ENCODE data around the gene PPM1A. TPM values are rescaled to one million over a fixed set of nuclear protein-coding genes. Genes with fewer than 3 reads are reported as not detected.
"Not testable (repeated sequence)": the region's sequence is repeated elsewhere in the genome, so short reads cannot be mapped to it uniquely, and the experiment has no call there.

Gene PPM1A
- total RNA-seq, 2 experiments from 2014 or later: 35.3 to 36.1 TPM

DNA sequence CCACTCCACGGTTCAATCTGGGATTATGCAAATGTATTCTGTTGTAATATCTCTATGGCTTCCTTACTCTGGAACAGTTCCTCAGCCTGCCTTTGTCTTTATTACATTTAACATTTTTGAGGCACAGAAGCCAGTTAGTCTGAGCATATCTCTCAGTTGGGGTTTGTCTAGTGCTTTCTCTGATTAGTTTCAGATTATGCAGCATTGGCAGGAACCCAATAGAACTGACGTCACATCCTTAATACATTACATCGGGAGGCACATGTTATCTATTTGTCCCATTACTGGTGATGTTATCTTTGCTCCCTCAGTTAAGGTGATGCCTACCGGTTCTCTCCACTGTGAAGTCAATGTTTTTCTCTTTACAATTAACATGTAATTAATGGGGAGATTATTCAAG lies 62.4 kb downstream of the PPM1A start:
- DNase-seq: no peak
- no peaks in the 10 kb centered on the region for H3K36me3 Mint-ChIP-seq (ENCODE audit: low read depth)
- peaks cover 14% of the 10 kb centered on the region for H3K27me3 Mint-ChIP-seq (ENCODE audit: low read depth)
- no peaks in the 10 kb centered on the region for H3K4me1 Mint-ChIP-seq (ENCODE audit: low read depth)
- no peak overlapping the region for H3K4me3 Mint-ChIP-seq
- H3K27ac Mint-ChIP-seq: no peak overlapping the region
- CTCF ChIA-PET: no interaction called here
- intact Hi-C loops (cut with micrococcal nuclease): no loop called here
- H3K9me3 Mint-ChIP-seq: peaks cover under 1% of the 10 kb centered on the region

DNA sequence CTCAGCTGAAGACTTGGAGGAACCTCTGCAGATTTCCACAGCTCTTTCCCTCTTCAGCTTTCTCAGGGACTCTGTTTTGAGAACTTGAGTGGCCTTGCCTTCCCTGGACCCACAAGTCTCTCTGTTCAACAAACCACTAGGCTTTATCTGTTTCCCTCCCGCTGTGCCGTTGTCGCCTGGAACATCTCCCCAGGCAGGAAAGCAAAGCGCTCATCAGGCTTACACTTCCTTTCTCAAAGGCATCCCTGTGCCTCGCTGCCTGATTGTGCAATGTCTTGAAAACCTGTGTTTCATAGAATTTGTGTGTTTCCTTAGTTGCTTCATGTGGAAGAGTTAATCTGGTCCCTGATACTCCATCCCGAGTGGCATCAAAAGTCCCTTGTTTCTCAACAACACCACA lies 64.1 kb downstream of the PPM1A start:
- Mint-ChIP-seq H3K36me3 (ENCODE audit: low read depth) (no peaks in the 10 kb centered on the region), H3K4me1 (ENCODE audit: low read depth) (no peaks in the 10 kb centered on the region), H3K27me3 (ENCODE audit: low read depth) (peaks cover 15% of the 10 kb centered on the region), H3K4me3 (no peak overlapping the region), H3K9me3 (no peaks in the 10 kb centered on the region), H3K27ac (no peak overlapping the region)
- no peak for DNase-seq
- CTCF ChIA-PET: no interaction called here
- intact Hi-C loops (cut with micrococcal nuclease): no loop called here

DNA sequence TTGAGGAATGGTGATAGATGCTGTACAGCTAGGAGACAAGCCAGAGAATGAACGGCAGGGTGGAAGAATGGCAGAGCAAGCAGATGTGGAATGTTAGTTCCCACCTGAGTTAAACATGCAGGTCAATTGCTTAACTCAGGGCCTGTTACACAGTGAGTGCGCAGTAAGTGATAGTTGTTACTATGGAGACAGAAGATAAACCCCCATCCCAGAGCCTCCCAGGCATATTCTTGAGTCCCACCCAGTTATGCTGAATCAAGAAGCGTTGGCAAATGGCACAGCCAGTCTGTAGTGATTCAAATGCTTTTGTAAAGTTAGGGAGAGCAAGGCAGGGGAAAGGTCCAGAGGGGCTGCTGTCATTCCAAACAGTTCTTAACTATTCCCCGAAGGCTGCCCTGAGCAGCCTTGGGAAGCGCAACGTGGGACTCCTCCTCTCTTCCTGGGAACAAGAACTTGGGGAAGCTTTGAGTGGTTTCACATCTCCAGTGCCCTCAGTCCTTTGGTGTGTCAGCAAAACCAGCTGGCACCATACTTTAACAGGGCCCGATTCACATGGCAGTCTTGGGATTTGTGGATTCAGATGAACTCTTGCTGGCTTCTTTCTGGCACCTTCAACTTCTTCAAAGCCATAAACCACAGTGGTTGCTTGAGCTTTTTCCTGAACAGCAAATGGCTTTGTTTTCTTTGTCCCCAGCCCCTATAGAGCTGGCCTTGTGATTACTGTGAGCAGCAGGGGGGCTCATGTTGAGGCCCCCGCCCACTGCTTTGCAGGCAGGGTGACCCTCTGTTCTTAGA lies 66.4 kb downstream of the PPM1A start:
- H3K27ac Mint-ChIP-seq: no peak overlapping the region
- no peak overlapping the region for H3K4me3 Mint-ChIP-seq
- intact Hi-C loops (cut with micrococcal nuclease): no loop called here
- CTCF ChIA-PET: interaction anchor here (1.2 kb wide), 1 partner anchor 15 kb away, joined by 3 read pairs; no protein-coding TSS in a partner anchor
- H3K9me3 Mint-ChIP-seq: no peaks in the 10 kb centered on the region
- no peaks in the 10 kb centered on the region for H3K4me1 Mint-ChIP-seq (ENCODE audit: low read depth)
- H3K27me3 Mint-ChIP-seq (ENCODE audit: low read depth): peaks cover 15% of the 10 kb centered on the region
- DNase-seq: no peak
- H3K36me3 Mint-ChIP-seq (ENCODE audit: low read depth): no peaks in the 10 kb centered on the region

DNA sequence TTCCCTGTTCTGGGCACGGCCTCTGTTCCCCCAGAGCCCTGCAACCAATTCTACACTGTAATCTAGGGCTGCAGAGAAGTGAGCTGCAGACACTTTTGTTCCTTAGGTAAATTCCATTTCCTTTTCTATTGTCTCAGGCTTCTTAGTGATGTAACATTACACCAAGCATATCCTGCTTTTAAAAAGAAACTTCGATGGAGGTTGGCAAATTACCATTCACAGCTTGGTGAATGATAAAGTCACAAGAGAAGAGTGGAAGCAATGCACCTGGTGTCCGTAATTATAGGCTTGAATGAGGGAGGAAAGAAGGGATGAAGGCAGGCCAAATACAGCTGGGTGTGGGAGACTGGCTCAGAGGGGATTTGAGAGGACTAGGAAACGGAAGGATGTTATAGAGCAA lies 68.6 kb downstream of the PPM1A start:
- CTCF ChIA-PET: interaction anchor here (0.7 kb wide), 1 partner anchor 9 kb away, joined by 3 read pairs; no protein-coding TSS in a partner anchor
- no peak for DNase-seq
- intact Hi-C loops (cut with micrococcal nuclease): no loop called here

DNA sequence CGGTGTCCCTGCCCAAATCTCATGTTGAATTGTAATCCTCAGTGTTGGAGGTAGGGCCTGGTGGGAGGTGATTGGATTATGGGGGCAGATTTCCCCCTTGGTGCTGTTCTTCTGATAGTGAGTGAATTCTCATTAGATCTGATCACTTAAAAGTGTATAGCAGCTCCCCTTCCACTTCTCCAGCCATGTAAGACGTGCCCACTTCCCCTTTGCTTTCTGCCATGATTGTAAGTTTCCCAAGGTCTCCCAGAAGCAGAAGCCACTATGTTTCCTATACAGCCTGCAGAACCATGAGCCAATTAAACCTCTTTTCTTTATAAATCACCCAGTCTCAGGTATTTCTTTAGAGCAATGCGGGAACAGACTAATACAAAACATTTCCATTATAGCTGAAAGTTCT lies 71.8 kb downstream of the PPM1A start:
- CTCF ChIA-PET: interaction anchor here (1.7 kb wide), 1 partner anchor 11 kb away, joined by 9 read pairs; no protein-coding TSS in a partner anchor
- DNase-seq; H3K9me3 Mint-ChIP-seq; H3K4me1 Mint-ChIP-seq (ENCODE audit: low read depth); intact Hi-C loops (cut with micrococcal nuclease); H3K27me3 Mint-ChIP-seq (ENCODE audit: low read depth); H3K27ac Mint-ChIP-seq; H3K4me3 Mint-ChIP-seq; H3K36me3 Mint-ChIP-seq (ENCODE audit: low read depth): not testable (repeated sequence)

More for the DNA sequence above, 68.6 kb downstream of the PPM1A start:
- Mint-ChIP-seq H3K36me3 (ENCODE audit: low read depth) (no peaks in the 10 kb centered on the region), H3K4me3 (no peak overlapping the region), H3K27ac (no peak overlapping the region), H3K27me3 (ENCODE audit: low read depth) (peaks cover 16% of the 10 kb centered on the region), H3K9me3 (no peaks in the 10 kb centered on the region), H3K4me1 (ENCODE audit: low read depth) (no peaks in the 10 kb centered on the region)

DNA sequence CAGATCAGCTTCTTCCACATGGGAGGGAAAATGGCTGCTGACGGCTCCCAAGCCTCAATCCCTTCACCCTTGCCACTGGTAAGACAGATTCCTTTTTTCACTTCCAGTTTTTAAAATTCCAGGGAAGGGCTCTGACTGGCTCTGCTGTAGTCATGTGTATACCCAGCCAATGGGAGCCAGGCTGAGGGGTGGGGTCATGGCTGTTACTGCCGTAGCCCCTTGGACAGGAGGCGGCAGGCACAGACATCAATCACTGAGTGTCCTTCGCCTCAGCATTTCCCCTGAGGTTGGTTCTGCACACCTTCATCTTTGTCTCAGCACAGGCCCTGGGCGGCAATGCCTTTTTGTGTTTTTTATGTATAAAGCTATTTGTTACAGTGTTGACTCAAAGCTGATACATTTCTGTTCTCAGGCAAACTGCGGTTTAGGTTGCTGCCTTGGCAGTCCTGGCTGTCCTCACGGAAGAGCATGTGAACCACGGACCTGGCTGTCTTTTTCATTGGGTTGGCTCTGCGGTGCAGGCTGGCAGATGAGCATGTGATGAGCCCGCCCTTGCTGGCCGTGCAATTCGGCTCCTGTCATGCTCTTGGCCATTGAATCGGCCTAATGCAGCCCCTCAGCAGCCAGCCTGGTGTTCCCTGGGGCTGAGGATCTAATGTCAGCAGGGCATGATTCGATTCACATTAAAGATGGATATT lies 74.3 kb downstream of the PPM1A start:
- no peaks in the 10 kb centered on the region for H3K9me3 Mint-ChIP-seq
- intact Hi-C loops (cut with micrococcal nuclease): no loop called here
- no peak for DNase-seq
- H3K36me3 Mint-ChIP-seq (ENCODE audit: low read depth): no peaks in the 10 kb centered on the region
- CTCF ChIA-PET: interaction anchor here (1.1 to 1.6 kb wide), 2 partner anchors 8 to 27 kb away, joined by 4 to 5 read pairs; no protein-coding TSS in a partner anchor
- no peak overlapping the region for H3K4me3 Mint-ChIP-seq
- peaks cover 7% of the 10 kb centered on the region for H3K4me1 Mint-ChIP-seq (ENCODE audit: low read depth)
- H3K27ac Mint-ChIP-seq: no peak overlapping the region
- peaks cover 14% of the 10 kb centered on the region for H3K27me3 Mint-ChIP-seq (ENCODE audit: low read depth)

DNA sequence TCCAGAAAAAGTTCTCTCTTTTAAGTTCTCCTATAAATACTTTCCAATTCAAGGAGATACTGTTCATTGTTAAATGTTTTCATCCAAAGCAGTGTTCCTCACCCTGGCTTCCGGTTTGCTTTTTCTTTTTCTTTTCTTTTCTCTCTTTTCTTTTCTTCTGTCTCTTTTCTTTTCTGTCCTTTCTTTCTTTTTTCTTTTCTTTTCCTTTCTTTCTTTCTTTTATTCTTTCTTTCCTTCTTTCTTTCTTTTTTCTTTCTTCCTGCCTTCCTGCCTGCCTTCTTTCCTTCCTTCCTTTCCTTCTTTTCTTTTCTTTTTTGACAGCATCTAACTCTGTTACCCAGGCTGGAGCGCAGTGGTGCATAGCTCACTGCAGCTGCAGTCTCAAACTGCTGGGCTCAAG lies 75.8 kb downstream of the PPM1A start:
- CTCF ChIA-PET: interaction anchor here (0.6 to 1.1 kb wide), 2 partner anchors 25 to 927 kb away, joined by 5 read pairs; no protein-coding TSS in a partner anchor
- H3K36me3 Mint-ChIP-seq (ENCODE audit: low read depth): no peaks in the 10 kb centered on the region
- H3K4me1 Mint-ChIP-seq (ENCODE audit: low read depth): peaks cover 9% of the 10 kb centered on the region
- peaks cover 18% of the 10 kb centered on the region for H3K27me3 Mint-ChIP-seq (ENCODE audit: low read depth)
- H3K27ac Mint-ChIP-seq: no peak overlapping the region
- intact Hi-C loops (cut with micrococcal nuclease): no loop called here
- no peak for DNase-seq
- no peak overlapping the region for H3K4me3 Mint-ChIP-seq
- no peaks in the 10 kb centered on the region for H3K9me3 Mint-ChIP-seq

DNA sequence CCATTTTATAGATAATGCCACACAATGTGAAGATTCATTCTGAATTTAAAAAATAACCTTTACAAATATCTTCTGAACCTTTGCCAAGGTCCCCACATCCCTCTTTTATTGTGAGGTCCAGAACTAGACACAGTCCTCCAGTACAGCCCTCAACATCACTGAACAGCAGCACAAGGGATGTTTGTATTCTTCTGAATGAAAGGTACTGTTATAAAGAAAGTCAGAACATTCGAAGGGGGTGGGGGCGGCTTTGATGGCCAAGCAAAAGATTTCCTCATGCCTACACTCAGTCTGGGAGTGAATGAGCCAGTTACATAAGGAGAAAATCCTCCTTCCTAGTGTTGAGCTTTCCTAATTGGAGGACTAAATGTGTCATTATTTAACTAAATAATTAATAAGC lies 77.3 kb downstream of the PPM1A start:
- no peaks in the 10 kb centered on the region for H3K9me3 Mint-ChIP-seq
- H3K4me1 Mint-ChIP-seq (ENCODE audit: low read depth): peaks cover 15% of the 10 kb centered on the region
- H3K36me3 Mint-ChIP-seq (ENCODE audit: low read depth): no peaks in the 10 kb centered on the region
- no peak for DNase-seq
- H3K27me3 Mint-ChIP-seq (ENCODE audit: low read depth): peaks cover 16% of the 10 kb centered on the region
- no peak overlapping the region for H3K4me3 Mint-ChIP-seq
- intact Hi-C loops (cut with micrococcal nuclease): loop anchor here (2.0 kb wide), 1 partner anchor 361 kb away; no protein-coding TSS in a partner anchor
- CTCF ChIA-PET: interaction anchor here (0.8 to 1.7 kb wide), 3 partner anchors 24 to 35 kb away, joined by 3 to 9 read pairs (median 4); no protein-coding TSS in a partner anchor
- no peak overlapping the region for H3K27ac Mint-ChIP-seq

DNA sequence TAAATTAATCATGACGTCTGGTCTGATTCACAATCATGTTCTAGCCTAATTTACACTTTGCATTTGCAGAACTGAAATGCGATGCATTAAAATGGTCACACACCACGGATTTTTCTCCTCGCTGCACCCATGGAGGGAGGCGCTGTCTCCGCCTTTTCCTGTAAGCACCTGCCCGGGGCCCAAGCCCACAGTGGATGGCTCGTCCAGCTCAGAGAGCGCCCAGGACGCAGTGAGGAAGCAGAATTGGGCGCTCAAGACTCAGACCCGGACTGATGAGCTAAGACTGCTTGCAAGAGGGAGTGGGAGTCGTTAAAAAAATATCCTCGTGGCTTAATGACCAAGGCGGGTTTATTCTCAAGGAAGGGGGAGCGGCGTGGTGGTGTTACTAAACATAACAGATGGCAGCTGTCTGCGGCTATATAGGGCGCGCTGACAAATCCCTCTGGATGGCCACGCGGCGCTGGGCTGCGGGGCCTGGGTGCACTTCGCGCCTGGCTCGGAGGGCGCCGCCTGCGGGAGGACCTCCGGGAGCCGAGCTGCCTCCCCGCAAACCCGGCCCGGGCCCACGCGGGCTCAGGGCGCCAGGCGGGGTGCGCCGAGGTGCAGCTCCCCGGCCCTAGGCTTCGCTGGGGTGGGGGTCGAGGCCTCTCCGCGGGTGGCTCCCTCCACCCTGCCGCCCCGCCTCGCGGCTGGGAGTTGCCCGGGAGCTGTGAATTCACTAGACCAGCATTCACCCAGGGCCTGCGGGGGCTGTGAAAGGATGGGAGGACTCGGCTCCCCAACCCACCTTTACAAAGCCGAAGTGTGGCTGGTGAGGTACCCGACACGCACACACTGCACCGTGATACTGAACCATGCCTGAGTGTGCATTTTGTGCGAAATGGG lies 78.7 kb downstream of the PPM1A start:
- intact Hi-C loops (cut with micrococcal nuclease): loop anchor here (1.0 to 2.0 kb wide), 4 partner anchors 61 to 363 kb away; partner anchors contain the start of gene PCNX4
- no peaks in the 10 kb centered on the region for H3K9me3 Mint-ChIP-seq
- DNase-seq: peak; percentile 67
- peak overlapping the region; percentile 77 for H3K4me3 Mint-ChIP-seq
- H3K4me1 Mint-ChIP-seq (ENCODE audit: low read depth): peaks cover 28% of the 10 kb centered on the region
- H3K36me3 Mint-ChIP-seq (ENCODE audit: low read depth): no peaks in the 10 kb centered on the region
- CTCF ChIA-PET: interaction anchor here (0.6 to 1.7 kb wide), 8 partner anchors 10 to 146 kb away, joined by 3 to 9 read pairs (median 3); no protein-coding TSS in a partner anchor
- H3K27ac Mint-ChIP-seq: no peak overlapping the region
- peaks cover 16% of the 10 kb centered on the region for H3K27me3 Mint-ChIP-seq (ENCODE audit: low read depth)

DNA sequence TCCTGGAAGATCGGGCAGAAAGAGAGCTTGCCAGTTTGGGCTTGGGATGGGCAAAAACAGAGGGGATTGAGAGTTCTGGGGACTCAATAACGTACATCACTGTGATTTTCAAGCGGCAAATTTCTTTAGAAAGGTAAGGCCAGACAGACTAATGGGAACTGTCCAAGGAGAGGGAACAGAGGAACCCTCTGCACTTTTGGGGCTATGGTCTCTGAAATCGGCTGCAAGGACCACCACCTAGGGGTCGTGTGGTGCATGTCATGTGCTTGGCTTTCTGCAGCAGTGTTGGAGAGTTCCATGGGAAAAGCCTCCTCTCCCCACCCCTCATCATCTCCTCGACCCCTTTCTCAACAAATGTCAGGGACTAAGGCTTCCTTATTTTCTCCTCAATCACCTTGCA lies 79.6 kb downstream of the PPM1A start:
- H3K27ac Mint-ChIP-seq: no peak overlapping the region
- H3K9me3 Mint-ChIP-seq: no peaks in the 10 kb centered on the region
- no peak for DNase-seq
- peaks cover 32% of the 10 kb centered on the region for H3K4me1 Mint-ChIP-seq (ENCODE audit: low read depth)
- CTCF ChIA-PET: interaction anchor here (0.9 to 1.6 kb wide), 3 partner anchors 43 to 145 kb away, joined by 3 to 5 read pairs (median 3); no protein-coding TSS in a partner anchor
- H3K27me3 Mint-ChIP-seq (ENCODE audit: low read depth): peaks cover 16% of the 10 kb centered on the region
- intact Hi-C loops (cut with micrococcal nuclease): loop anchor here (1.0 kb wide), 1 partner anchor 237 kb away; the partner anchor contains the start of gene PCNX4
- peak overlapping the region; percentile 53 for H3K4me3 Mint-ChIP-seq
- no peaks in the 10 kb centered on the region for H3K36me3 Mint-ChIP-seq (ENCODE audit: low read depth)

DNA sequence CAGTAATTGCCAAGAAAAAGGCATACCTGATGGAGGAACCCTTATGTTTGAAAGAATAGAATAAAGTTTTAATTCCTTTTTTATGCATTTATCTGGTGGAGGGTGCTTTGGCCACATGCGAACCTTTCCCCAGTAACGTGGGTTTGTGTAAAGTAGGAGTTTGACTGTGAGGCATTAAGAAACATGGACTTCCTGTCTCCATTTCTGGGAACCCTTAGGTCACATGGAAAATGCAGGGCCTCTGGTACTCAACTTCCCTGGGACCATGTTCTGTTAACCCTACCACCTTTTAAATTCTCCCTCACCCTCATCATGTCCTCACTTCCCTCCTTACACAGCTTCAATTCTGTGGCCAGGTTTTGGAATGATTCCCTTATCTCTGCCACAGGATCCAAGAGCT lies 80.3 kb downstream of the PPM1A start:
- DNase-seq: no peak
- peaks cover 32% of the 10 kb centered on the region for H3K4me1 Mint-ChIP-seq (ENCODE audit: low read depth)
- H3K9me3 Mint-ChIP-seq: no peaks in the 10 kb centered on the region
- H3K27ac Mint-ChIP-seq: no peak overlapping the region
- CTCF ChIA-PET: interaction anchor here (0.6 to 1.6 kb wide), 2 partner anchors 43 to 63 kb away, joined by 3 to 5 read pairs; no protein-coding TSS in a partner anchor
- no peak overlapping the region for H3K4me3 Mint-ChIP-seq
- peaks cover 16% of the 10 kb centered on the region for H3K27me3 Mint-ChIP-seq (ENCODE audit: low read depth)
- intact Hi-C loops (cut with micrococcal nuclease): no loop called here
- H3K36me3 Mint-ChIP-seq (ENCODE audit: low read depth): no peaks in the 10 kb centered on the region
